ENCODE results near the gene WDR90.

WDR90 gene

GRCh38 chr16:640614-641013 is 8.6 kb upstream of the WDR90 start:
- no peak for FAIRE-seq

GRCh38 chr16:641326-642188 is 7.6 kb upstream of the WDR90 start, which contains the start of gene MCRIP2:
MCRIP2 (plus strand) TSS chr16:641828; CDS start chr16:641992, 164 bp downstream.
- FAIRE-seq: no peak

GRCh38 chr16:642189-643049 is 6.7 kb upstream of the WDR90 start:
- FAIRE-seq: no peak

- FAIRE-seq: no peak
Observed at GRCh38 chr16:643050-643368, 6.2 kb upstream of the WDR90 start.

GRCh38 chr16:644556-644955 is 4.6 kb upstream of the WDR90 start:
- no peak for FAIRE-seq

GRCh38 chr16:645852-646678 is 3.1 kb upstream of the WDR90 start:
- no peak for FAIRE-seq

GRCh38 chr16:646679-647172 is 2.4 kb upstream of the WDR90 start:
- no peak for FAIRE-seq

GRCh38 chr16:647173-647902 is 1.8 kb upstream of the WDR90 start:
- no peak for FAIRE-seq

- no peak for FAIRE-seq
Observed at GRCh38 chr16:648071-648780, 939 bp upstream of the WDR90 start.

- no peak for FAIRE-seq
Observed at GRCh38 chr16:649631-650030, 466 bp downstream of the WDR90 start.

- no peak for FAIRE-seq
Observed at GRCh38 chr16:651844-652243, 2.7 kb downstream of the WDR90 start.

- FAIRE-seq: no peak
Observed at GRCh38 chr16:652454-653305, 3.5 kb downstream of the WDR90 start.

- no peak for FAIRE-seq
Observed at GRCh38 chr16:654034-654433, 4.9 kb downstream of the WDR90 start.

- FAIRE-seq: no peak
Observed at GRCh38 chr16:657487-657886, 8.3 kb downstream of the WDR90 start.

GRCh38 chr16:658679-659571 is 9.8 kb downstream of the WDR90 start:
- FAIRE-seq: no peak

- no peak for FAIRE-seq
Observed at GRCh38 chr16:659618-660017, 10.5 kb downstream of the WDR90 start.

- FAIRE-seq: no peak
Observed at GRCh38 chr16:660132-660458, 10.9 kb downstream of the WDR90 start.

- no peak for FAIRE-seq
Observed at GRCh38 chr16:660459-661183, 11.5 kb downstream of the WDR90 start.
